OCI-LY1 (cell line): Measurements from ENCODE around the gene DDX46.
"Not testable (repeated sequence)": the region's sequence is repeated elsewhere in the genome, so short reads cannot be mapped to it uniquely, and the experiment has no call there.

Experiments
- EZH2 ChIP-seq: fragments of 200-600 bp; sonication (generic), shearing (Covaris generic); IDR thresholded peaks from 2 replicates; pipeline ENCODE4 v1.8.0; 2017; ENCODE audit warnings: borderline replicate concordance, mixed run types, mild to moderate bottlenecking, antibody characterized with exemption, low read length, moderate library complexity, mixed read lengths
- TF ChIP-seq, protein P1 (sequence below): fragments of 200-600 bp; sonication (generic), shearing (Covaris generic); IDR thresholded peaks from 2 replicates; pipeline ENCODE4 v1.5.1; 2017; ENCODE audit warnings: mild to moderate bottlenecking, antibody characterized with exemption, low read length, moderate library complexity, mixed read lengths

DNA sequence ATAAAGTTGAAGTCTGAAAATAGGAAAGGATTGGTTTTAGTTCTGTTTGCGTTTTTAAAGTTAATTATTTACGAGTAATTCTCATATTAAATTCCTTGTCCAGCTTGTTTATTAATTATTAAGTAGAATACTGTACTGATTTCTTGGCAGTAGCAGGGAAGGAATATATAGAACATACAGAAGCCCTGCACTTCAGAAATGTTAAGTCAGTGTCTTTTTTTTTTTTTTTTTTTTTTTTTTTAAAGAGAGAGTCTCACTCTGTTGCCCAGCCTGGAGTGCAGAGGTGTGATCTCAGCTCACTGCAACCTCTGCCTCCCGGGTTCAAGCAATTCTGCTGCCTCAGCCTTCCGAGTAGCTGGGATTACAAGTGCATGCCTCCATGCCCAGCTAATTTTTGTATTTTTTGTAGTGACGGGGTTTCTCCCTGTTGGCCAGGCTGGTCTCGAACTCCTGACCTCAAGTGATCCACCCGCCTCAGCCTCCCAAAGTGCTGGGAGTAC lies 90.9 kb downstream of the DDX46 start:
- TF ChIP-seq, protein P1, sequence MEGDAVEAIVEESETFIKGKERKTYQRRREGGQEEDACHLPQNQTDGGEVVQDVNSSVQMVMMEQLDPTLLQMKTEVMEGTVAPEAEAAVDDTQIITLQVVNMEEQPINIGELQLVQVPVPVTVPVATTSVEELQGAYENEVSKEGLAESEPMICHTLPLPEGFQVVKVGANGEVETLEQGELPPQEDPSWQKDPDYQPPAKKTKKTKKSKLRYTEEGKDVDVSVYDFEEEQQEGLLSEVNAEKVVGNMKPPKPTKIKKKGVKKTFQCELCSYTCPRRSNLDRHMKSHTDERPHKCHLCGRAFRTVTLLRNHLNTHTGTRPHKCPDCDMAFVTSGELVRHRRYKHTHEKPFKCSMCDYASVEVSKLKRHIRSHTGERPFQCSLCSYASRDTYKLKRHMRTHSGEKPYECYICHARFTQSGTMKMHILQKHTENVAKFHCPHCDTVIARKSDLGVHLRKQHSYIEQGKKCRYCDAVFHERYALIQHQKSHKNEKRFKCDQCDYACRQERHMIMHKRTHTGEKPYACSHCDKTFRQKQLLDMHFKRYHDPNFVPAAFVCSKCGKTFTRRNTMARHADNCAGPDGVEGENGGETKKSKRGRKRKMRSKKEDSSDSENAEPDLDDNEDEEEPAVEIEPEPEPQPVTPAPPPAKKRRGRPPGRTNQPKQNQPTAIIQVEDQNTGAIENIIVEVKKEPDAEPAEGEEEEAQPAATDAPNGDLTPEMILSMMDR = not testable (repeated sequence)
- TF ChIP-seq EZH2 = not testable (repeated sequence)
